ENCODE results near the gene LASP1.
"Not testable (repeated sequence)": the region's sequence is repeated elsewhere in the genome, so short reads cannot be mapped to it uniquely, and the experiment has no call there.

Gene LASP1, protein sequence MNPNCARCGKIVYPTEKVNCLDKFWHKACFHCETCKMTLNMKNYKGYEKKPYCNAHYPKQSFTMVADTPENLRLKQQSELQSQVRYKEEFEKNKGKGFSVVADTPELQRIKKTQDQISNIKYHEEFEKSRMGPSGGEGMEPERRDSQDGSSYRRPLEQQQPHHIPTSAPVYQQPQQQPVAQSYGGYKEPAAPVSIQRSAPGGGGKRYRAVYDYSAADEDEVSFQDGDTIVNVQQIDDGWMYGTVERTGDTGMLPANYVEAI

GRCh38 chr17:38869526-38870258 lies at the start of gene LASP1:
LASP1 (plus strand) TSS chr17:38870058; CDS start chr17:38870190, 132 bp downstream.
- DNase-seq (ENCODE audit: low spot score) = peak; percentile 95

GRCh38 chr17:38824899-38825761 lies 44.7 kb upstream of the LASP1 start, which contains the start of gene CWC25:
CWC25 (minus strand) TSS chr17:38825321; CDS start chr17:38825183, 138 bp downstream.
- peak; percentile 96 for DNase-seq (ENCODE audit: low spot score)

DNA sequence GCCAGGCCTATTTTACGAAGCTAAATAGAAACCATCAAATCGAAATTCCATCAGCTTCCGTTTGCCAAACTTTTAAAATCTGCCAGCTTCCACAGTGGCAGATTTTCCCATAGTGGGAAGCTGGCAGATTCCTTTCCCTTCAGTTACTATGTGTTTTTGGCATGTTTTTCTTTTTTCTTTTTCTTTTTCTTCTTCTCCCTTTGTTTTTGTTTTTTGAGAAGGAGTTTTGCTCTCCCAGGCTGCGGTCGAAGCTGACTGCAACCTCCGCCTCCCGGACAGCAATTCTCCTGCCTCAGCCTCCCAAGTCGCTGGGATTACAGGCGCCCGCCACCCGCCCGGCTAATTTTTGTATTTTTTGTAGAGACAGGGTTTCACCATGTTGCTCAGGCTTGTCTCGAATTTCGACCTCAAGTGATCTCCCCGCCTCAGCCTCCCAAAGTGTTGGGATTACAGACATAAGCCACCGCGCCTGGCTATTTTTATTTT lies 44.1 kb upstream of the LASP1 start:
- no peak for DNase-seq (ENCODE audit: low spot score)

DNA sequence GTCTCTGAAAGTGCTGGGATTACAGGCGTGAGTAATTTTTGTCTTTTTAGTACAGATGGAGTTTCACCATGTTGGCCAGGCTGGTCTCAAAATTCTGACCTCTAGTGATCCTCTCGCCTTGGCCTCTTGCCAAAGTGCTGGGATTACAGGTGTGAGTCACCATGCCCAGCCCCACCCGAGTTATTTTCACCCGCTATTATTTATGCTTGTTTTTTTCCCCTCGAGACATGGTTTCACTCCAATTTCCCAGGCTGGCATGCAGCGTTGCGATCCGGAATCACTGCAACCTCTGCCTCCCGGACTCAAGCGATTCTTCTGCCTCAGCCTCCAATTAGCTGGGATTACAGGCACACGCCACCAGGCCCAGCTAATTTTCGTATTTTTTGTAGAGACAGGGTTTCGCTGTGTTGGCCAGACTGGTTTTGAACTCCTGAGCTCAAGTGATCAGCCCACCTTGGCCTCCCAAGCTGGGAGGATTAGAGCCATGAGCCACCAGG lies 25.5 kb upstream of the LASP1 start:
- DNase-seq (ENCODE audit: low spot score) = no peak

- no peak for DNase-seq (ENCODE audit: low spot score)
Measured at GRCh38 chr17:38848557-38848891, 21.3 kb upstream of the LASP1 start.

DNA sequence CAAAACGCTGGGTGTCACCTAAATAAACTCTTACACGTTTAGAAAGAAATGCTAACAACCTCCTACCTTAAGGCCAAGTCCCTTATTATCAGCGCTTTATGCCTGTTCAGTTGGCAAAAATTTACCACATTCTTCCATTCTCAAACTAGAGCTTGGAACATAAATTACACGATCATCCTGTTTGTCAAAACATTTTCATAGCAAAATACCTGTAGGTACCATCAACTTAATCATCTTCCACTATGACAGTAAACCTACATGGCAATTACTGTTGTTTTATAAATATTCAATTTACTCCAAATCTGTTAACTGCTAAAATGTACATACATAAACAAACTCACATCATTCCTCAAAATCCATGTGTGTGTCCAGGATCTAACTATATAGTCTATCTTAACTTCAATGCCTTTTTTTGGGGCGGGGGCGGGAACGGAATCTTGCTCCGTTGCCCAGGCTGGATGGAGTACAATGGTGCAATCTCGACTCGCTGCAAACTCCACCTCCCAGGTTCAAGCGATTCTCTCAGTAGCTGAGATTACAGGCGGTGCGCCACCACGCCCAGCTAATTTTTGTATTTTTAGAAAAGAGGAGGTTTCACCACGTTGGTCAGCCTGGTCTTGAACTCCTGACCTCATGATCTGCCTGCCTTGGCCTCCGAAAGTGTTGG lies 20.8 kb upstream of the LASP1 start:
- no peak for DNase-seq (ENCODE audit: low spot score)

- no peak for DNase-seq (ENCODE audit: low spot score)
Measured at GRCh38 chr17:38850374-38850773, 19.5 kb upstream of the LASP1 start.

DNA sequence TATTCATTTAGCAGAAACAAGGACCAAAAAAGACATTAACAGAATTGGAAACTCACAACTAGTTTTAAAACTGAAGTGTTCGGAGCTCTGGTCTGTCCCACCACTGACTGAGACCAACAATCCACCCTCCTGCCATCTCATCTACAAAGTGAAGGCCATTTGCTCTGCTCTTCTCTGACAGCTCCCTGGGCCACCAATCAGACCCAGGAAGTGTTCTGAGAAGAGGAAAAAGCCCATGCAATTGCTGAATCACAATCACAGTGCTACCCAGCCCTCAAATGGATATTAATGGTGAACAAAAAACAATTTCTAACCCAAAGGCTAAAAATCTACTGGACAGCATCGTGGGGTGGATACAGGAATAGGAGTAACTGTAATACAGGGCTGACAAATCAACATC lies 18.4 kb upstream of the LASP1 start:
- DNase-seq (ENCODE audit: low spot score) = no peak

DNA sequence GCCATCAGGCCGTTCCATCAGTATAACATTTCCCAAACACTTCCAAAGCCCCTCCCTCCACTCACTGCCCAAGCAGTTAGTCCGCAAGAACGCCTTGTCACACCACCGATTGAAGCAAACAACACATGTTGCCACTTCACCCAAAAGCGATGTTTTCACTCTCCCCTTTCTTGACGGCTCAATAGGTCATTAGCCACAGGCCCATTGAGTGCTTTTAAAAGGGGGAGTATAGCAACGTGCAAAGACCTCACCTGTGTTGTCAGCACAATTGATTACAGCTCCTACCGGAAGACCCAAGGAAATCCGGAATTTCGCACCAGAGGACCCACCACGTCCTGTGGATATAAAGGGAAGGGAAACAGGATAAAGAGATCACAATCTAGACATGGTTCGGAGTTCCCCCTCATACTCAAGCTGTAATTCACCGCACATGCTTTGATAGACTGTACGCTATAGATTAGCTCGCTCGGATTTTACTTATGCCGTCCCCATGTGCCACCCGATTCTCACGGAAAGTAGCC lies 17.0 kb upstream of the LASP1 start:
- DNase-seq (ENCODE audit: low spot score) = no peak

DNA sequence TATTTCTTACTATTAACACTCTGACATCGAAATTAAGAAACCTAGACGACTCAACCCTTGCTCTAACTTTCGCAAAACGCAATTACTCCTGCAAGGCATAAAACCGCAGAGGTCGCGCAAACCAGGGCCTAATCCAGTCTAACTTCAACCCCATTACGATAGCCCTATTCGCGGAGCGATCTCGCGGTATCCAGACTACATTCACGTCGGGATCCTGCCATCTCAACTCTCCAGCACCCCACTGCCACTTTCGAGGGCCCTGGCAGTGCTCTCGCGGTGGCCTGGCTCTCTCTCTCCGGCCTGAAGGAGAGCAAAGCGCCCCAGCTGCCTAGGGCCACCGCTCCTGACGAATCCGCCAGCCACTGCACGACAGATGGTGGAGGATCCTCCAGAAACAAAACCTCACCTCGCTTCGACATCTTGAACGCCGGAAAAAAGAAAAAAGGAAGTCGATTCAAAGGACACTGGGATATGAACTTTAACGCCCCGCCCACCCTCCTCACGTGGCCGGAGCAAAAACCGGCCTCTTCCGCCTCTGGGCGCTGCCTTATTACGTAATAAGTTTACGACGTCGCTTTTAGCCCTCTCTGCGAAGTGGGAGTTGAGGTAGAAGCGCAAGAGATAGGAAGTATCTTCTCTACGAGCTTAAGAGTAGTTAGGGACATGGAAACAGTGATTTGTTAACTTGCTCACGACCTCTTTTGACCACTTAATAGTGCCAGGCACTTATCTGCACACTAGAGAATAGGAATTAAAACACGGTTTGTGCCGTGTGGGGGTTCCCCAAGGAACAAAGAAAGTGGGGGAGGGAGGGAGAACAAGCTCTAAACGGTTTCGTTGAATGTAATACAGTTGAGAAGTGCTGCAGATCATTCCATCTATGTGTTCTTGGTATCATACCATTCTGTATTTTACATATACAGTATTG lies 16.3 kb upstream of the LASP1 start, which contains the start of gene RPL23:
TSS of gene RPL23 (minus strand) at position 430 of the 928 bp plus-strand sequence. CDS start at position 419, 11 bp downstream.
- peak; percentile 94 for DNase-seq (ENCODE audit: low spot score)

GRCh38 chr17:38855101-38855714 lies 14.7 kb upstream of the LASP1 start:
- DNase-seq (ENCODE audit: low spot score) = not testable (repeated sequence)

GRCh38 chr17:38857271-38857670 lies 12.6 kb upstream of the LASP1 start:
- DNase-seq (ENCODE audit: low spot score) = no peak

GRCh38 chr17:38861399-38861843 lies 8.4 kb upstream of the LASP1 start:
- DNase-seq (ENCODE audit: low spot score) = no peak

GRCh38 chr17:38864636-38865398 lies 5.0 kb upstream of the LASP1 start:
- peak; percentile 41 for DNase-seq (ENCODE audit: low spot score)

DNA sequence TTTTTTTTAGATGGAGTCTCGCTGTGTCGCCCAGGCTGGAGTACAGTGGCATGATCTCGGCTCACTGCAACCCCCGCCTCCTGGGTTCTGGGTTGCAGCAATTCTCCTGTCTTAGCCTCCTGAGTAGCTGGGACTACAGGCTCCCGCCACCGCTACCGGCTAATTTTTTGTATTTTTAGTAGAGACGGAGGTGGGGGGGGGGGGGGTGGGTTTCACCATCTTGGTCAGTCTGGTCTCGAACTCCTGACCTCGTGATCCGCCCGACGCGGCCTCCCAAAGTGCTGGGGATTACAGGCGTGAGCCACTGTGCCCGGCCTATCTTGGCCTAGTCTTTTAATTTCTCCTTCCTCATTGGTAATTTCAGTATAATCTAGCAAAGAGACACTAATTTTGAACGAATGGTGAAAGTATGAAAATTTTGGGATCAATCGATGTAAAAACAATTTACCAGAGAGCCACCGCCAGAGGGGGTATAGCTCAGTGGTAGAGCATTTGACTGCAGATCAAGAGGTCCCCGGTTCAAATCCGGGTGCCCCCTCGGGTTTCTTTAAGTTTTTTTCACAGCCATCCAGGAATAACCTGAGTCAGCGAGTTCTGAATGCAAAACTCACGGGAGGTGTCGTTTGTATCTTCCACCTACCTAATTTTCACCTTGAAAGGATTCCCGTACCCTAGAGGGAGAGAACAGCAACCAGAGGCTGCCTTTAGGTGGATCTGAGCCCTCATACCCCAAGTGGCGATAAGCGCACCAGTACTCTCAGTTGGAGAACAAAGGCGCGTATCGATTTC lies 2.5 kb upstream of the LASP1 start:
- DNase-seq (ENCODE audit: low spot score) = no peak

- peak; percentile 62 for DNase-seq (ENCODE audit: low spot score)
Measured at GRCh38 chr17:38867968-38868816, 1.7 kb upstream of the LASP1 start.

Data from AG20443 (cell line).